ENCODE data around the gene CDHR5.

Gene CDHR5

GRCh38 chr11:643849-644738 is 19.3 kb upstream of the CDHR5 start:
- DNase-seq (ENCODE audit: low read depth in 4 of 4, low spot score in 1 of 4), result no peak

- DNase-seq (ENCODE audit: low read depth in 4 of 4, low spot score in 1 of 4), result no peak
These were observed 18.6 kb upstream of the CDHR5 start for GRCh38 chr11:643366-643765.

GRCh38 chr11:641806-642370 is 17.1 kb upstream of the CDHR5 start:
- DNase-seq (ENCODE audit: low read depth in 4 of 4, low spot score in 1 of 4), result no peak

- DNase-seq (ENCODE audit: low read depth in 4 of 4, low spot score in 1 of 4), result no peak
These were observed 15.4 kb upstream of the CDHR5 start for GRCh38 chr11:640021-640706.

- no peak for DNase-seq (ENCODE audit: low read depth in 4 of 4, low spot score in 1 of 4)
These were observed 14.7 kb upstream of the CDHR5 start for GRCh38 chr11:639332-639955.

- DNase-seq (ENCODE audit: low read depth in 4 of 4, low spot score in 1 of 4), result no peak
These were observed 14.0 kb upstream of the CDHR5 start for GRCh38 chr11:638631-639331.

- DNase-seq (ENCODE audit: low read depth in 4 of 4, low spot score in 1 of 4), result no peak
These were observed 13.1 kb upstream of the CDHR5 start for GRCh38 chr11:637593-638521.

GRCh38 chr11:637333-637592 is 12.5 kb upstream of the CDHR5 start:
- no peak for DNase-seq (ENCODE audit: low read depth in 4 of 4, low spot score in 1 of 4)

GRCh38 chr11:636511-637332 is 12.0 kb upstream of the CDHR5 start, which contains the start of gene DRD4:
TSS of gene DRD4 (plus strand) at chr11:637269. CDS start at chr11:637305, 36 bp downstream.
- no peak for DNase-seq (ENCODE audit: low read depth in 4 of 4, low spot score in 1 of 4)

- no peak for DNase-seq (ENCODE audit: low read depth in 4 of 4, low spot score in 1 of 4)
These were observed 11.3 kb upstream of the CDHR5 start for GRCh38 chr11:635945-636510.

- DNase-seq (ENCODE audit: low read depth in 4 of 4, low spot score in 1 of 4), result no peak
These were observed 6.1 kb upstream of the CDHR5 start for GRCh38 chr11:630871-631270.

- no peak for DNase-seq (ENCODE audit: low read depth in 4 of 4, low spot score in 1 of 4)
These were observed 4.5 kb upstream of the CDHR5 start for GRCh38 chr11:629237-629583.

- no peak for DNase-seq (ENCODE audit: low read depth in 4 of 4, low spot score in 1 of 4)
These were observed 3.3 kb upstream of the CDHR5 start for GRCh38 chr11:628056-628455.

GRCh38 chr11:627308-627576 is 2.5 kb upstream of the CDHR5 start:
- no peak for DNase-seq (ENCODE audit: low read depth in 4 of 4, low spot score in 1 of 4)

- DNase-seq (ENCODE audit: low read depth in 4 of 4, low spot score in 1 of 4), result no peak
These were observed 1.9 kb upstream of the CDHR5 start, which contains the start of gene SCT for GRCh38 chr11:626475-627307. TSS of gene SCT (minus strand) at chr11:627181. CDS start at chr11:627143, 38 bp downstream.

- no peak for DNase-seq (ENCODE audit: low read depth in 4 of 4, low spot score in 1 of 4)
These were observed 997 bp upstream of the CDHR5 start for GRCh38 chr11:625636-626268.

- no peak for DNase-seq (ENCODE audit: low read depth in 4 of 4, low spot score in 1 of 4)
These were observed 603 bp downstream of the CDHR5 start for GRCh38 chr11:623999-624704.

All from stimulated activated CD4-positive, alpha-beta T cell treated with anti-CD3 and anti-CD28 coated beads, Interleukin-1b, Interleukin-23, amount 100 ng/mL, for 24 hours (primary cell).